ENCODE data around the gene NOX4. TPM values are rescaled to one million over a fixed set of nuclear protein-coding genes. Genes with fewer than 3 reads are reported as not detected.

The NOX4 gene
- total and polyA plus RNA-seq, 2 of the 8 experiments (the other 6 are each of a cell fraction or from before 2014, with no cell fraction given) = 2.0 to 2.3 TPM

- no peak overlapping the region for H2AFZ ChIP-seq (ENCODE audit: low read length)
- H3K4me1 ChIP-seq (replicated peaks in 1 of 4; ENCODE audit: control insufficient read depth in 3 of 4, insufficient read depth in 4 of 4, low read length in 3 of 4) = no peaks in the 10 kb centered on the region
- no peaks in the 10 kb centered on the region for H3K36me3 ChIP-seq (ENCODE audit: control insufficient read depth in 2 of 4, insufficient read depth in 4 of 4, low read length in 3 of 4)
- H2BK15ac ChIP-seq (ENCODE audit: low read length) = no peak overlapping the region
- no peaks in the 10 kb centered on the region for H3K27me3 ChIP-seq (replicated peaks in 1 of 4; ENCODE audit: control insufficient read depth in 3 of 4, extremely low read depth in 1 of 4, insufficient read depth in 3 of 4, low read length in 3 of 4)
- no peak overlapping the region for H4K5ac ChIP-seq (ENCODE audit: insufficient read length, low read depth, low read length)
- no peak for FAIRE-seq
- H3K4ac ChIP-seq (replicated peaks; ENCODE audit: insufficient read length, low read depth, low read length) = no peak overlapping the region
- H2BK5ac ChIP-seq (ENCODE audit: low read depth, low read length) = no peak overlapping the region
- H2BK120ac ChIP-seq (replicated peaks; ENCODE audit: low read depth, low read length) = no peak overlapping the region
- H3K14ac ChIP-seq (ENCODE audit: insufficient read length) = no peak overlapping the region
- H3K23ac ChIP-seq (ENCODE audit: insufficient read length) = no peak overlapping the region
- H3K4me2 ChIP-seq (ENCODE audit: insufficient read depth in 1 of 2, low read depth in 2 of 2, low read length in 2 of 2) = no peak overlapping the region
- no peak overlapping the region for H3K9ac ChIP-seq (replicated peaks in 1 of 4; ENCODE audit: extremely low read depth in 1 of 4, low read depth in 3 of 4, low read length in 3 of 4)
- WGBS, 2 experiments (ENCODE audit: extremely low coverage in 1 of 2, insufficient coverage in 1 of 2, insufficient read length in 1 of 2, insufficient replicate concordance in 2 of 2, low coverage in 1 of 2, low lambda C conversion rate in 2 of 2, missing lambda C conversion rate in 1 of 2) = 90% methylated on average over 2 of the region's 2 CpGs; no CpG with 5 or more reads in 1 of the 2 experiments
- no peaks in the 10 kb centered on the region for H3K79me2 ChIP-seq (ENCODE audit: control insufficient read depth in 1 of 2, insufficient read depth in 2 of 2, low read length in 2 of 2)
- no peak for DNase-seq (ENCODE audit: low read depth in 1 of 2, low spot score in 2 of 2)
- TF ChIP-seq SP1 (IDR thresholded peaks at IDR 0.05; ENCODE audit: low read depth, low read length) = no peak
- TF ChIP-seq HDAC6 (IDR thresholded peaks at IDR 0.05; ENCODE audit: low read depth, low read length) = no peak
- TF ChIP-seq JUN (IDR thresholded peaks at IDR 0.05; ENCODE audit: low read depth, low read length) = no peak
- TF ChIP-seq SIN3A (conservative IDR thresholded peaks at IDR 0.05 in 1 of 2, IDR thresholded peaks at IDR 0.05 in 1 of 2; ENCODE audit: low read depth in 1 of 2, low read length in 2 of 2) = no peak
- TF ChIP-seq E2F6 (IDR thresholded peaks at IDR 0.05) = no peak
- TF ChIP-seq EZH2 (IDR thresholded peaks at IDR 0.05; ENCODE audit: low read depth, low read length, severe bottlenecking) = no peak
- TF ChIP-seq CHD2 (IDR thresholded peaks at IDR 0.05; ENCODE audit: low read length) = no peak
- TF ChIP-seq SP2 (IDR thresholded peaks at IDR 0.05; ENCODE audit: low read length) = no peak
- TF ChIP-seq NRF1 (IDR thresholded peaks at IDR 0.05; ENCODE audit: low read depth, low read length) = no peak
- TF ChIP-seq USF2 (IDR thresholded peaks at IDR 0.05; ENCODE audit: low read length) = no peak
- TF ChIP-seq SIX5 (IDR thresholded peaks at IDR 0.05; ENCODE audit: low read depth, low read length) = no peak
- no peaks in the 10 kb centered on the region for H4K20me1 ChIP-seq (replicated peaks in 1 of 2; ENCODE audit: control insufficient read depth in 1 of 2, insufficient read depth in 2 of 2, low read length in 2 of 2)
- H3K23me2 ChIP-seq (ENCODE audit: low read depth, low read length) = no peaks in the 10 kb centered on the region
- POLR2A ChIA-PET (ENCODE audit: partially characterized antibody) = no interaction called here
- no peak overlapping the region for H2AK5ac ChIP-seq (ENCODE audit: low read depth, low read length)
- H3K18ac ChIP-seq (ENCODE audit: extremely low read depth, low read length) = no peak overlapping the region
- CTCF ChIA-PET (ENCODE audit: partially characterized antibody) = no interaction called here
- H3K56ac ChIP-seq (replicated peaks; ENCODE audit: insufficient read length, low read depth, low read length) = no peak overlapping the region
- H2BK12ac ChIP-seq (ENCODE audit: low read depth, low read length) = no peak overlapping the region
- H4K8ac ChIP-seq (ENCODE audit: extremely low read depth, insufficient read depth, low read length) = no peak overlapping the region
- H4K91ac ChIP-seq (replicated peaks; ENCODE audit: insufficient read length, low read length) = no peak overlapping the region
- no peak overlapping the region for H2BK20ac ChIP-seq (ENCODE audit: low read length)
- H3K79me1 ChIP-seq (ENCODE audit: low read depth, low read length) = no peaks in the 10 kb centered on the region
- H3K27ac ChIP-seq (ENCODE audit: low read depth, low read length) = no peak overlapping the region
- no peaks in the 10 kb centered on the region for H3K9me3 ChIP-seq (ENCODE audit: insufficient read depth in 2 of 2, low read depth in 1 of 2, low read length in 1 of 2)
- H3K4me3 ChIP-seq (ENCODE audit: extremely low read depth in 1 of 4, insufficient read depth in 2 of 4, low read depth in 3 of 4, low read length in 4 of 4) = no peak overlapping the region
These were observed 144.1 kb downstream of the NOX4 start for GRCh38 chr11:89347071-89347470.

Data from H1 (cell line).